ENCODE results near the gene FAM228B.

DNA sequence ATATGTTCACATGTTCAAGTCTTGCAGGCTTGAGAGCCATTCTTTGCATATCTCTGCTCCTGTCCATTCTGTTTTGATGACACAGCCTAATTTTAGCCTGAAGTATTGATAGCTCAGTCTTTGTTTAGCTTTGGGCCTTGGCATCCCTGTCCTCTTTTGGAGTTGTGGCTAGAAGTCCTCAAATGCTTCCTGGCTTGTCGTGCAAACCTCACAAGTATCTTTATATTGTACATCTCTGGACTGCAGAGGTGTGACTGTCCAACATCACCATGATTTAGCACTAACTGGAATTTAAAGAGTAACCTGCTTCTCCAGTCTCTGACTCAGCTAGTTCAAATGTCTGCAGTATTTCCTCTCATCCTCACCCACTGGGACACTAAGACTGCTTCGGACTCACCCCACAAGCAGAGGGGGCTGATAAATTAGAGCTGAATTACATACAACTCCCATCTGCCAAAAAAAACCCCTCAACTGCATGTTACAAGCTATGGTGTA lies 11.8 kb upstream of the FAM228B start:
- TF ChIP-seq, protein P1, sequence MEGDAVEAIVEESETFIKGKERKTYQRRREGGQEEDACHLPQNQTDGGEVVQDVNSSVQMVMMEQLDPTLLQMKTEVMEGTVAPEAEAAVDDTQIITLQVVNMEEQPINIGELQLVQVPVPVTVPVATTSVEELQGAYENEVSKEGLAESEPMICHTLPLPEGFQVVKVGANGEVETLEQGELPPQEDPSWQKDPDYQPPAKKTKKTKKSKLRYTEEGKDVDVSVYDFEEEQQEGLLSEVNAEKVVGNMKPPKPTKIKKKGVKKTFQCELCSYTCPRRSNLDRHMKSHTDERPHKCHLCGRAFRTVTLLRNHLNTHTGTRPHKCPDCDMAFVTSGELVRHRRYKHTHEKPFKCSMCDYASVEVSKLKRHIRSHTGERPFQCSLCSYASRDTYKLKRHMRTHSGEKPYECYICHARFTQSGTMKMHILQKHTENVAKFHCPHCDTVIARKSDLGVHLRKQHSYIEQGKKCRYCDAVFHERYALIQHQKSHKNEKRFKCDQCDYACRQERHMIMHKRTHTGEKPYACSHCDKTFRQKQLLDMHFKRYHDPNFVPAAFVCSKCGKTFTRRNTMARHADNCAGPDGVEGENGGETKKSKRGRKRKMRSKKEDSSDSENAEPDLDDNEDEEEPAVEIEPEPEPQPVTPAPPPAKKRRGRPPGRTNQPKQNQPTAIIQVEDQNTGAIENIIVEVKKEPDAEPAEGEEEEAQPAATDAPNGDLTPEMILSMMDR (conservative IDR thresholded peaks at IDR 0.05; ENCODE audit: low read length), result no peak
- TF ChIP-seq EZH2phosphoT487 (IDR thresholded peaks at IDR 0.05; ENCODE audit: borderline replicate concordance, low read depth, low read length), result no peak

All from OCI-LY7 (cell line).